ENCODE data around the gene CLSTN3. TPM values are rescaled to one million over a fixed set of nuclear protein-coding genes. Genes with fewer than 3 reads are reported as not detected.

Gene CLSTN3
- total and polyA plus RNA-seq, 2 of the 8 experiments (the other 6 are each of a cell fraction or from before 2014, with no cell fraction given) = 20.4 to 26.3 TPM

DNA sequence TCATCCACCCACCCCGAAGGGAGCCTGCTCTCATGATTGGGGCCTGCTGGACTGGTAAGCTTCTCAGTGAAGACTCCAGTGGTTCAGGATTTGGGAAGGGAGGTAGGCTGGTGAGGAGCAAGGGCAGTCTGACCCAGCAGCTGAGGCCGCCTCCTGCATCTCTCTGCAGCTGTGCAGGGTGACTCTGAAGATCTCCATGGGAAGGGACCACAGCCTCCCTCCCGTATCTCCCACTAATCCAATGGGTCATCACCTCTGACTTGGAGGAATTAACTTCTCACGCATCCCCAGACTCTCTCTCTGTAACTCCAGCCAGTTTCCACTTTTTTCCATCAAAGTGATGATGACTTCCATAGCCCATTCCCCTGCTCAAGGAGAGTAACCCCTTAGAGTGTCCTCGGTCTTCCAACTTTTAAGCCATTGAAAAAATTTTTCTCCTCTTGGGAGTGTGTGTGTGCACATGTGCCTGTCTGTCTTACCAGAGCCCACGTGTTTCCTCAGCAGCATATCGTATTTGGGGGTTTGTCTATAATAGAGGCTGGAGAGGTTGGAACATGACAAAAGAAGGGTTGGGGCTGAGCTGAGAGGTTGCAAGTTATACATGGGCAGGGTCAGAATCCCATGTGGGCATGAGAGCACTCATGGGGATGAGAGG lies 11.3 kb downstream of the CLSTN3 start:
- Histone ChIP-seq H2BK12ac (ENCODE audit: low read depth, low read length) (no peak overlapping the region), H4K91ac (replicated peaks; ENCODE audit: insufficient read length, low read length) (no peak overlapping the region), H3K9ac (replicated peaks in 1 of 4; ENCODE audit: extremely low read depth in 1 of 4, low read depth in 3 of 4, low read length in 3 of 4) (no peak overlapping the region), H3K18ac (ENCODE audit: extremely low read depth, low read length) (no peak overlapping the region), H3K9me3 (ENCODE audit: insufficient read depth in 2 of 2, low read depth in 1 of 2, low read length in 1 of 2) (peaks cover 0 to 3% of the 10 kb centered on the region in 2 experiments; a peak in 1 of 4 replicates), H2BK15ac (ENCODE audit: low read length) (no peak overlapping the region), H3K23me2 (ENCODE audit: low read depth, low read length) (no peaks in the 10 kb centered on the region), H2BK5ac (ENCODE audit: low read depth, low read length) (0 out of 2 replicates have a peak overlapping the region, but pooled peaks have one; percentile 52), H3K4me2 (ENCODE audit: insufficient read depth in 1 of 2, low read depth in 2 of 2, low read length in 2 of 2) (no peak overlapping the region), H4K5ac (ENCODE audit: insufficient read length, low read depth, low read length) (no peak overlapping the region), H3K79me1 (ENCODE audit: low read depth, low read length) (no peaks in the 10 kb centered on the region), H3K79me2 (ENCODE audit: control insufficient read depth in 1 of 2, insufficient read depth in 2 of 2, low read length in 2 of 2) (no peaks in the 10 kb centered on the region), H3K4ac (replicated peaks; ENCODE audit: insufficient read length, low read depth, low read length) (no peak overlapping the region), H3K27me3 (replicated peaks in 1 of 4; ENCODE audit: control insufficient read depth in 3 of 4, extremely low read depth in 1 of 4, insufficient read depth in 3 of 4, low read length in 3 of 4) (no peaks in the 10 kb centered on the region), H3K14ac (ENCODE audit: insufficient read length) (no peak overlapping the region), H4K8ac (ENCODE audit: extremely low read depth, insufficient read depth, low read length) (no peak overlapping the region), H3K23ac (ENCODE audit: insufficient read length) (no peak overlapping the region), H2AFZ (ENCODE audit: low read length) (no peak overlapping the region), H3K56ac (replicated peaks; ENCODE audit: insufficient read length, low read depth, low read length) (no peak overlapping the region), H2BK20ac (ENCODE audit: low read length) (no peak overlapping the region), H2BK120ac (replicated peaks; ENCODE audit: low read depth, low read length) (no peak overlapping the region), H3K4me1 (replicated peaks in 1 of 4; ENCODE audit: control insufficient read depth in 3 of 4, insufficient read depth in 4 of 4, low read length in 3 of 4) (no peaks in the 10 kb centered on the region), H3K27ac (ENCODE audit: low read depth, low read length) (no peak overlapping the region), H3K4me3 (ENCODE audit: extremely low read depth in 1 of 4, insufficient read depth in 2 of 4, low read depth in 3 of 4, low read length in 4 of 4) (no peak overlapping the region), H2AK5ac (ENCODE audit: low read depth, low read length) (no peak overlapping the region), H4K20me1 (replicated peaks in 1 of 2; ENCODE audit: control insufficient read depth in 1 of 2, insufficient read depth in 2 of 2, low read length in 2 of 2) (no peaks in the 10 kb centered on the region), H3K36me3 (ENCODE audit: control insufficient read depth in 2 of 4, insufficient read depth in 4 of 4, low read length in 3 of 4) (peaks cover 0 to 14% (median 3%) of the 10 kb centered on the region in 4 experiments; a peak in 6 of 8 replicates)
- CTCF ChIA-PET (ENCODE audit: partially characterized antibody) = interaction anchor here (0.6 to 9.8 kb wide), 25 partner anchors 11 to 807 kb away, joined by 3 to 151 read pairs (median 4); partner anchors contain the start of genes C1RL, C1S, CLSTN3 and PEX5
- no peak for DNase-seq (ENCODE audit: low read depth in 1 of 2, low spot score in 2 of 2)
- POLR2A ChIA-PET (ENCODE audit: partially characterized antibody) = interaction anchor here (1.2 to 1.6 kb wide), 3 partner anchors 11 to 203 kb away, joined by 3 to 6 read pairs (median 5); partner anchors contain the start of genes CLSTN3 and RBP5
- FAIRE-seq = no peak
- no peak for TF ChIP-seq EGR1 (IDR thresholded peaks at IDR 0.05; ENCODE audit: borderline replicate concordance, low read depth, low read length)
- TF ChIP-seq POLR2AphosphoS5 (IDR thresholded peaks at IDR 0.05; ENCODE audit: low read depth, low read length) = no peak
- TF ChIP-seq ASH2L (IDR thresholded peaks at IDR 0.05; ENCODE audit: low read length) = no peak
- TF ChIP-seq RNF2 (IDR thresholded peaks at IDR 0.05; ENCODE audit: borderline replicate concordance, low read depth, low read length, missing control alignments, poor library complexity, severe bottlenecking) = no peak
- no peak for TF ChIP-seq CHD2 (IDR thresholded peaks at IDR 0.05; ENCODE audit: low read length)
- TF ChIP-seq TBP (IDR thresholded peaks at IDR 0.05; ENCODE audit: low read depth, low read length) = no peak
- no peak for TF ChIP-seq NRF1 (IDR thresholded peaks at IDR 0.05; ENCODE audit: low read depth, low read length)
- TF ChIP-seq RAD21 (IDR thresholded peaks at IDR 0.05 in 1 of 2, conservative IDR thresholded peaks at IDR 0.05 in 1 of 2; ENCODE audit: low read depth in 2 of 2, low read length in 2 of 2) = no peak
- 89% methylated on average over 7 of the region's 7 CpGs; no CpG with 5 or more reads in 1 of the 2 experiments for WGBS, 2 experiments (ENCODE audit: extremely low coverage in 1 of 2, insufficient coverage in 1 of 2, insufficient read length in 1 of 2, insufficient replicate concordance in 2 of 2, low coverage in 1 of 2, low lambda C conversion rate in 2 of 2, missing lambda C conversion rate in 1 of 2)
